WTC11 (cell line): ENCODE measurements around the gene EPHX1. TPM values are rescaled to one million over a fixed set of nuclear protein-coding genes. Genes with fewer than 3 reads are reported as not detected.

Experiments used
- ATAC-seq: fragments of 200-7000 bp; cut with Tn5 transposase; 2 replicates; pipeline ENCODE4 v1.10.0; 2021; ENCODE audit warnings: mild to moderate bottlenecking, moderate library complexity
- CTCF ChIA-PET: fragments of 300-600 bp; sonication (Branson Sonifier 250); formaldehyde crosslinking; loops from one replicate; lab custom pipeline; 2021; ENCODE audit warnings: antibody characterized with exemption; lab: Charles Lee
- POLR2A ChIA-PET: fragments of 350-600 bp; sonication (Branson Sonifier 250); formaldehyde crosslinking; loops from one replicate; lab custom pipeline; 2021; ENCODE audit warnings: antibody characterized with exemption; lab: Charles Lee
- DNase-seq: peaks from one replicate; pipeline ENCODE4 v3.0.0; 2021; ENCODE audit warnings: low spot score
- H3K27ac Mint-ChIP-seq: 2 replicates; pipeline ENCODE4 v1.8.0; 2021; ENCODE audit warnings: mixed read lengths
- H3K27me3 Mint-ChIP-seq: 2 replicates; pipeline ENCODE4 v1.8.0; 2021; ENCODE audit warnings: low read depth, mild to moderate bottlenecking, moderate library complexity, mixed read lengths
- H3K36me3 Mint-ChIP-seq: 2 replicates; pipeline ENCODE4 v1.8.0; 2021; ENCODE audit warnings: mixed read lengths
- H3K4me1 Mint-ChIP-seq: 2 replicates; pipeline ENCODE4 v1.8.0; 2022; ENCODE audit warnings: mixed read lengths
- H3K4me3 Mint-ChIP-seq: 2 replicates; pipeline ENCODE4 v1.8.0; 2021; ENCODE audit warnings: mild to moderate bottlenecking, moderate library complexity, mixed read lengths
- H3K9me3 Mint-ChIP-seq: 2 replicates; pipeline ENCODE4 v1.8.0; 2021; ENCODE audit warnings: mixed read lengths
- ATF6 ChIP-seq: sonication (generic); formaldehyde crosslinking; IDR thresholded peaks from 2 replicates; pipeline ENCODE4 v1.8.1; 2023; ENCODE audit warnings: mild to moderate bottlenecking, missing genetic modification reagents
- CTCF ChIP-seq: fragments of 200-600 bp; IDR thresholded peaks from 2 replicates; pipeline ENCODE4 v1.8.0; 2022; ENCODE audit warnings: antibody characterized with exemption
- GABPB1 ChIP-seq: sonication (generic); formaldehyde crosslinking; IDR thresholded peaks from 2 replicates; pipeline ENCODE4 v1.8.1; 2023; ENCODE audit warnings: mild to moderate bottlenecking, missing genetic modification reagents
- GRHL2 ChIP-seq: fragments of 250-450 bp; sonication (Bioruptor Pico); IDR thresholded peaks from 2 replicates; pipeline ENCODE4 v1.8.0; 2022; ENCODE audit warnings: mild to moderate bottlenecking, moderate library complexity; ENCODE audit not compliant: insufficient replicate concordance, severe bottlenecking
- GTF2I ChIP-seq: fragments of 250-450 bp; sonication (Bioruptor Pico); conservative IDR thresholded peaks from 2 replicates; pipeline ENCODE4 v1.4.0; 2021; ENCODE audit warnings: mild to moderate bottlenecking
- IRF1 ChIP-seq: sonication (generic); formaldehyde crosslinking; IDR thresholded peaks from 2 replicates; pipeline ENCODE4 v1.8.0; 2023; ENCODE audit warnings: missing genetic modification reagents
- JAZF1 ChIP-seq: fragments of 250-450 bp; sonication (Bioruptor Pico); IDR thresholded peaks from 2 replicates; pipeline ENCODE4 v1.9.0; 2021; ENCODE audit warnings: moderate library complexity, mild to moderate bottlenecking, inconsistent platforms
- JUN ChIP-seq: sonication (generic); formaldehyde crosslinking; IDR thresholded peaks from 2 replicates; pipeline ENCODE4 v1.8.0; 2023; ENCODE audit warnings: mild to moderate bottlenecking, missing genetic modification reagents
- PRDM15 ChIP-seq: sonication (generic); formaldehyde crosslinking; IDR thresholded peaks from 2 replicates; pipeline ENCODE4 v1.8.0; 2022; ENCODE audit warnings: missing genetic modification reagents
- SOX15 ChIP-seq: fragments of 250-450 bp; sonication (Bioruptor Pico); IDR thresholded peaks from 2 replicates; pipeline ENCODE4 v1.9.0; 2021; ENCODE audit warnings: mild to moderate bottlenecking
- TCF7 ChIP-seq: sonication (generic); formaldehyde crosslinking; IDR thresholded peaks from 2 replicates; pipeline ENCODE4 v1.8.0; 2022; ENCODE audit warnings: mild to moderate bottlenecking, low read depth, missing genetic modification reagents, moderate library complexity
- TEAD4 ChIP-seq: sonication (generic); formaldehyde crosslinking; IDR thresholded peaks from 2 replicates; pipeline ENCODE4 v1.8.0; 2022; ENCODE audit warnings: mild to moderate bottlenecking, missing genetic modification reagents
- ZBTB21 ChIP-seq: sonication (generic); formaldehyde crosslinking; IDR thresholded peaks from 2 replicates; pipeline ENCODE4 v1.8.1; 2023; ENCODE audit warnings: mild to moderate bottlenecking, missing genetic modification reagents, borderline replicate concordance
- ZBTB43 ChIP-seq: sonication (generic); formaldehyde crosslinking; IDR thresholded peaks from 2 replicates; pipeline ENCODE4 v1.8.1; 2023; ENCODE audit warnings: mild to moderate bottlenecking, missing genetic modification reagents
- ZNF121 ChIP-seq: sonication (generic); formaldehyde crosslinking; IDR thresholded peaks from 2 replicates; pipeline ENCODE4 v1.8.0; 2023; ENCODE audit warnings: missing genetic modification reagents
- ZNF138 ChIP-seq: sonication (generic); formaldehyde crosslinking; conservative IDR thresholded peaks from 2 replicates; pipeline ENCODE4 v1.8.1; 2022; ENCODE audit warnings: mild to moderate bottlenecking, moderate library complexity, missing genetic modification reagents
- ZNF396 ChIP-seq: fragments of 250-450 bp; sonication (Bioruptor Pico); IDR thresholded peaks from 2 replicates; pipeline ENCODE4 v1.8.0; 2021; ENCODE audit warnings: mild to moderate bottlenecking, moderate library complexity, borderline replicate concordance
- ZNF423 ChIP-seq: fragments of 250-450 bp; sonication (Bioruptor Pico); IDR thresholded peaks from 2 replicates; pipeline ENCODE4 v2.1.2; 2022; ENCODE audit warnings: mild to moderate bottlenecking, moderate library complexity
- total RNA-seq: library from RNA; stranded (reverse); gene quantifications from 3 replicates; pipeline ENCODE4 v1.2.3, GENCODE V29; 2021

EPHX1 gene
- total RNA-seq, 1 experiment from 2014 or later = 60.9 TPM

- TF ChIP-seq CTCF (no peak), GTF2I (CRISPR knock-in tag) (no peak), ATF6 (CRISPR knock-in tag) (no peak)
- TF ChIP-seq, all 79 proteins: peak for 0
These were observed 13.9 kb downstream of the EPHX1 start (continued) for GRCh38 chr1:225823811-225824261.

GRCh38 chr1:225824533-225824941 lies 14.6 kb downstream of the EPHX1 start:
- ATAC-seq = peak; percentile 59
- TF ChIP-seq ZNF138 (CRISPR knock-in tag) = no peak
- no peak for TF ChIP-seq SOX15 (CRISPR knock-in tag)
- no peak for TF ChIP-seq ATF6 (CRISPR knock-in tag)
- TF ChIP-seq JAZF1 (CRISPR knock-in tag) = no peak
- TF ChIP-seq TCF7 = no peak
- 0 out of 2 replicates have a peak overlapping the region, but pooled peaks have one; percentile 46 for H3K27ac Mint-ChIP-seq
- peaks cover 5% of the 10 kb centered on the region; the same call in 1 of the 2 replicates for H3K36me3 Mint-ChIP-seq
- H3K4me1 Mint-ChIP-seq = peaks cover 39% of the 10 kb centered on the region
- ChIA-PET CTCF (interaction anchor here (0.7 to 3.3 kb wide), 7 partner anchors 13 to 350 kb away, joined by 4 to 17 read pairs (median 5); partner anchors contain the start of genes EPHX1 and SRP9), POLR2A (interaction anchor here (0.7 kb wide), 1 partner anchor 8 kb away, joined by 4 read pairs; no protein-coding TSS in a partner anchor)
- no peak for DNase-seq
- no peaks in the 10 kb centered on the region for H3K9me3 Mint-ChIP-seq
- no peaks in the 10 kb centered on the region; the same call in 1 of the 2 replicates for H3K27me3 Mint-ChIP-seq
- H3K4me3 Mint-ChIP-seq = no peak overlapping the region

- POLR2A ChIA-PET = no interaction called here
- CTCF ChIA-PET = interaction anchor here (1.0 to 3.3 kb wide), 8 partner anchors 14 to 350 kb away, joined by 3 to 17 read pairs (median 4); partner anchors contain the start of genes EPHX1 and SRP9
These were observed 15.2 kb downstream of the EPHX1 start for GRCh38 chr1:225825078-225825477.

GRCh38 chr1:225825607-225826007 lies 15.7 kb downstream of the EPHX1 start:
- ChIA-PET CTCF (interaction anchor here (1.3 to 3.3 kb wide), 6 partner anchors 14 to 351 kb away, joined by 3 to 17 read pairs (median 4); partner anchors contain the start of gene EPHX1), POLR2A (no interaction called here)
- H3K4me1 Mint-ChIP-seq = peaks cover 36% of the 10 kb centered on the region
- no peak overlapping the region for H3K4me3 Mint-ChIP-seq
- DNase-seq = no peak
- no peaks in the 10 kb centered on the region; the same call in 1 of the 2 replicates for H3K27me3 Mint-ChIP-seq
- H3K27ac Mint-ChIP-seq = peak overlapping the region; percentile 39; the same call in 1 of the 2 replicates
- no peak for ATAC-seq
- H3K36me3 Mint-ChIP-seq = peaks cover 8% of the 10 kb centered on the region; the same call in 1 of the 2 replicates
- H3K9me3 Mint-ChIP-seq = no peaks in the 10 kb centered on the region
- TF ChIP-seq GRHL2 (CRISPR knock-in tag) = no peak
- no peak for TF ChIP-seq ZBTB43
- TF ChIP-seq PRDM15 = no peak
- no peak for TF ChIP-seq ZBTB21 (CRISPR knock-in tag)
- no peak for TF ChIP-seq JUN
- TF ChIP-seq ZNF396 (CRISPR knock-in tag) = no peak
- no peak for TF ChIP-seq SOX15 (CRISPR knock-in tag)
- no peak for TF ChIP-seq ZNF423

More at GRCh38 chr1:225825078-225825477, 15.2 kb downstream of the EPHX1 start:
- Mint-ChIP-seq H3K4me3 (no peak overlapping the region), H3K9me3 (no peaks in the 10 kb centered on the region), H3K27me3 (no peaks in the 10 kb centered on the region; the same call in 1 of the 2 replicates), H3K27ac (no peak overlapping the region), H3K36me3 (peaks cover 7% of the 10 kb centered on the region; the same call in 1 of the 2 replicates), H3K4me1 (peaks cover 36% of the 10 kb centered on the region)
- DNase-seq (no peak), ATAC-seq (no peak)
- TF ChIP-seq ZNF121 = no peak
- peak; percentile 61 for TF ChIP-seq GABPB1 (CRISPR knock-in tag)
- no peak for TF ChIP-seq IRF1
- no peak for TF ChIP-seq TEAD4 (CRISPR knock-in tag)
